Fibroblast of villous mesenchyme (primary cell): ENCODE measurements around the gene ANO2. TPM values are rescaled to one million over a fixed set of nuclear protein-coding genes. Genes with fewer than 3 reads are reported as not detected.

ENCODE experiments used
- DNase-seq: peaks from one replicate; pipeline ENCODE4 v3.0.0-alpha.2; 2010; ENCODE audit warnings: low read depth
- H3K4me3 ChIP-seq: 2 replicates; pipeline ENCODE4 v1.5.1; 2011; ENCODE audit warnings: low read depth, mild to moderate bottlenecking, low read length
- CTCF ChIP-seq: IDR thresholded peaks from 2 replicates; pipeline ENCODE4 v1.5.1; 2012; ENCODE audit warnings: low read depth, mild to moderate bottlenecking, low read length; ENCODE audit not compliant: insufficient read depth
- total RNA-seq: library from RNA; depleted of rRNA; stranded (reverse); fragments of >200 nt; gene quantifications from 2 replicates; pipeline ENCODE4 v1.2.3, GENCODE V29; 2012

Gene ANO2
- total RNA-seq, 1 donor = 0.43 TPM

- no peak for DNase-seq
- H3K4me3 ChIP-seq = no peak overlapping the region
- TF ChIP-seq CTCF = no peak
These were observed 26.3 kb upstream of the ANO2 start for GRCh38 chr12:5971194-5971850.

GRCh38 chr12:5969974-5970690 lies 25.1 kb upstream of the ANO2 start:
- DNase-seq = no peak
- no peak overlapping the region for H3K4me3 ChIP-seq
- peak; percentile 1 for TF ChIP-seq CTCF

GRCh38 chr12:5969156-5969973 lies 24.3 kb upstream of the ANO2 start:
- H3K4me3 ChIP-seq = no peak overlapping the region
- no peak for DNase-seq
- no peak for TF ChIP-seq CTCF

- H3K4me3 ChIP-seq = no peak overlapping the region
- no peak for TF ChIP-seq CTCF
- DNase-seq = no peak
These were observed 22.8 kb upstream of the ANO2 start for GRCh38 chr12:5967645-5968415.

GRCh38 chr12:5966486-5967095 lies 21.5 kb upstream of the ANO2 start:
- no peak for TF ChIP-seq CTCF
- no peak for DNase-seq
- H3K4me3 ChIP-seq = no peak overlapping the region

- peak; percentile 37 for DNase-seq
- peak; percentile 86 for TF ChIP-seq CTCF
- no peak overlapping the region for H3K4me3 ChIP-seq
These were observed 20.9 kb upstream of the ANO2 start for GRCh38 chr12:5965950-5966383.
